ENCODE measurements around the gene PPAT.

The PPAT gene

GRCh38 chr4:56444719-56445118 lies 9.3 kb upstream of the PPAT start:
- in situ Hi-C loops (cut with HindIII; ENCODE audit: low pct_ligation_motif_present, low pct_unique_long_range_greater_than_20kb, low sequenced_read_pairs), result no loop called here
- DNase-seq, result no peak

GRCh38 chr4:56440983-56441382 lies 5.6 kb upstream of the PPAT start:
- in situ Hi-C loops (cut with HindIII; ENCODE audit: low pct_ligation_motif_present, low pct_unique_long_range_greater_than_20kb, low sequenced_read_pairs), result no loop called here
- no peak for DNase-seq

GRCh38 chr4:56438766-56439165 lies 3.4 kb upstream of the PPAT start:
- in situ Hi-C loops (cut with HindIII; ENCODE audit: low pct_ligation_motif_present, low pct_unique_long_range_greater_than_20kb, low sequenced_read_pairs), result no loop called here
- no peak for DNase-seq

GRCh38 chr4:56434599-56435139 lies 746 bp downstream of the PPAT start:
- peak; percentile 74 for DNase-seq
- in situ Hi-C loops (cut with HindIII; ENCODE audit: low pct_ligation_motif_present, low pct_unique_long_range_greater_than_20kb, low sequenced_read_pairs), result no loop called here

- DNase-seq, result no peak
- in situ Hi-C loops (cut with HindIII; ENCODE audit: low pct_ligation_motif_present, low pct_unique_long_range_greater_than_20kb, low sequenced_read_pairs), result no loop called here
These were observed 2.1 kb downstream of the PPAT start for GRCh38 chr4:56433280-56433679.

- in situ Hi-C loops (cut with HindIII; ENCODE audit: low pct_ligation_motif_present, low pct_unique_long_range_greater_than_20kb, low sequenced_read_pairs), result no loop called here
These were observed 5.2 kb downstream of the PPAT start for GRCh38 chr4:56430203-56430602.

GRCh38 chr4:56427179-56427578 lies 8.2 kb downstream of the PPAT start:
- in situ Hi-C loops (cut with HindIII; ENCODE audit: low pct_ligation_motif_present, low pct_unique_long_range_greater_than_20kb, low sequenced_read_pairs), result no loop called here
- no peak for DNase-seq

More at GRCh38 chr4:56430203-56430602, 5.2 kb downstream of the PPAT start:
- DNase-seq, result no peak

GRCh38 chr4:56426273-56426672 lies 9.1 kb downstream of the PPAT start:
- no peak for DNase-seq
- in situ Hi-C loops (cut with HindIII; ENCODE audit: low pct_ligation_motif_present, low pct_unique_long_range_greater_than_20kb, low sequenced_read_pairs), result no loop called here

- in situ Hi-C loops (cut with HindIII; ENCODE audit: low pct_ligation_motif_present, low pct_unique_long_range_greater_than_20kb, low sequenced_read_pairs), result no loop called here
These were observed 9.9 kb downstream of the PPAT start for GRCh38 chr4:56425518-56425917.

GRCh38 chr4:56424697-56425514 lies 10.5 kb downstream of the PPAT start:
- DNase-seq, result no peak
- in situ Hi-C loops (cut with HindIII; ENCODE audit: low pct_ligation_motif_present, low pct_unique_long_range_greater_than_20kb, low sequenced_read_pairs), result no loop called here

More at GRCh38 chr4:56425518-56425917, 9.9 kb downstream of the PPAT start:
- no peak for DNase-seq

GRCh38 chr4:56424176-56424575 lies 11.2 kb downstream of the PPAT start:
- in situ Hi-C loops (cut with HindIII; ENCODE audit: low pct_ligation_motif_present, low pct_unique_long_range_greater_than_20kb, low sequenced_read_pairs), result no loop called here
- DNase-seq, result no peak

GRCh38 chr4:56417396-56417795 lies 18.0 kb downstream of the PPAT start:
- DNase-seq, result no peak
- in situ Hi-C loops (cut with HindIII; ENCODE audit: low pct_ligation_motif_present, low pct_unique_long_range_greater_than_20kb, low sequenced_read_pairs), result no loop called here

GRCh38 chr4:56416349-56416748 lies 19.1 kb downstream of the PPAT start:
- no peak for DNase-seq
- in situ Hi-C loops (cut with HindIII; ENCODE audit: low pct_ligation_motif_present, low pct_unique_long_range_greater_than_20kb, low sequenced_read_pairs), result no loop called here

- DNase-seq, result no peak
- in situ Hi-C loops (cut with HindIII; ENCODE audit: low pct_ligation_motif_present, low pct_unique_long_range_greater_than_20kb, low sequenced_read_pairs), result no loop called here
These were observed 21.2 kb downstream of the PPAT start for GRCh38 chr4:56414135-56414670.

GRCh38 chr4:56410247-56411062 lies 25.0 kb downstream of the PPAT start:
- peak; percentile 94 for DNase-seq
- in situ Hi-C loops (cut with HindIII; ENCODE audit: low pct_ligation_motif_present, low pct_unique_long_range_greater_than_20kb, low sequenced_read_pairs), result no loop called here

GRCh38 chr4:56409511-56410090 lies 25.8 kb downstream of the PPAT start:
- in situ Hi-C loops (cut with HindIII; ENCODE audit: low pct_ligation_motif_present, low pct_unique_long_range_greater_than_20kb, low sequenced_read_pairs), result no loop called here
- no peak for DNase-seq

- DNase-seq, result no peak
- in situ Hi-C loops (cut with HindIII; ENCODE audit: low pct_ligation_motif_present, low pct_unique_long_range_greater_than_20kb, low sequenced_read_pairs), result no loop called here
These were observed 26.4 kb downstream of the PPAT start for GRCh38 chr4:56408978-56409377.

GRCh38 chr4:56406151-56406550 lies 29.3 kb downstream of the PPAT start:
- DNase-seq, result no peak
- in situ Hi-C loops (cut with HindIII; ENCODE audit: low pct_ligation_motif_present, low pct_unique_long_range_greater_than_20kb, low sequenced_read_pairs), result no loop called here

GRCh38 chr4:56405016-56405415 lies 30.4 kb downstream of the PPAT start:
- no peak for DNase-seq
- in situ Hi-C loops (cut with HindIII; ENCODE audit: low pct_ligation_motif_present, low pct_unique_long_range_greater_than_20kb, low sequenced_read_pairs), result no loop called here

Data from ACHN (cell line).